ENCODE measurements around the gene PCDHGB3. TPM values are rescaled to one million over a fixed set of nuclear protein-coding genes. Genes with fewer than 3 reads are reported as not detected.
A peak's percentile ranks its signal among the peaks of the same experiment; 100 is the strongest.
"Not testable (repeated sequence)": the region's sequence is repeated elsewhere in the genome, so short reads cannot be mapped to it uniquely, and the experiment has no call there.

PCDHGB3 gene
- total and polyA plus RNA-seq, 9 of the 15 experiments (the other 6 are each of a cell fraction or from before 2014, with no cell fraction given) = 0.05 to 0.19 (median 0.11) TPM; not detected in 2

DNA sequence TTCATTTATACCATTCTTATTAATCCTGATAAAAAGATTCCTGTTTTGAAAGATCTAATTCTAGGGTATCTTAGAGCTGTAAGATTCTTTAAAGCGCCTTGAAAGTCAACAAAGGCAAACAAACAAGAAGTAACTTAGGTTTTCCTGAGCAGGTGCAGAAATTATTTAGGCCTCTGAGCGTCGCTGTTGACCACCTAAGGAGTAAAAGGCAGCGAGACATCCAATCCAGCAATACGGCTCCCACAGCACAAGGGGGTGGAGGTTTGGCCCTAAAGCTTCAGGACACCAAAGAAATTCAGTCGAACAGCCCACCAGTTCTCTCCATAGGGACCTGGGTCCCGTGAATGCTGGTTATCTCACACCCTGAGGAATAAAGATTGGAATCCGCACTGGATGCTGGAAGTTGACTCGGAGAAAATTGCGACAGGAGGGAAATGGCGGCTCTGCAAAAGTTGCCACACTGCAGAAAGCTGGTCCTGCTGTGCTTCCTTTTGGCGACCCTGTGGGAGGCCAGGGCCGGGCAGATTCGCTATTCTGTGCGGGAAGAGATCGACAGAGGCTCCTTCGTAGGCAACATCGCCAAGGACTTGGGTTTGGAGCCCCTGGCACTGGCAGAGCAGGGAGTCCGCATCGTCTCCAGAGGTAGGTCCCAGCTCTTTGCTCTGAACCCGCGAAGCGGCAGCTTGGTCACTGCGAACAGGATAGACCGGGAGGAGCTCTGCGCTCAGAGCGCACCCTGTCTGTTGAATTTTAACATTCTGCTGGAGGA, 31.3 kb upstream of the PCDHGB3 start, which contains the start of gene PCDHGA2 (continued):
- TF ChIP-seq YY1 (IDR thresholded peaks at IDR 0.05; ENCODE audit: borderline replicate concordance in 1 of 3, control insufficient read depth in 1 of 3, extremely low read depth in 1 of 3, insufficient read depth in 3 of 3, insufficient read length in 1 of 3, insufficient replicate concordance in 2 of 3, low read depth in 1 of 3, low read length in 2 of 3) (peak in 2 of 3 experiments; percentile 28 to 62), ZNF384 (IDR thresholded peaks at IDR 0.05; ENCODE audit: low read depth, low read length) (no peak), MTA2 (IDR thresholded peaks at IDR 0.05; ENCODE audit: low read depth) (no peak), HMGN3 (IDR thresholded peaks at IDR 0.05; ENCODE audit: borderline replicate concordance, extremely low read depth, insufficient read length, low read depth, low read length) (no peak), ZNF274 (IDR thresholded peaks at IDR 0.05; ENCODE audit: borderline replicate concordance, low read depth, low read length) (no peak), ZNF79 (CRISPR knock-in tag; IDR thresholded peaks at IDR 0.05; ENCODE audit: low read depth) (no peak), TRIM24 (IDR thresholded peaks at IDR 0.05) (no peak), LEF1 (IDR thresholded peaks at IDR 0.05) (no peak), SP1 (CRISPR knock-in tag; IDR thresholded peaks at IDR 0.05) (no peak), TARDBP (IDR thresholded peaks at IDR 0.05) (no peak)
- TF ChIP-seq, protein P1, sequence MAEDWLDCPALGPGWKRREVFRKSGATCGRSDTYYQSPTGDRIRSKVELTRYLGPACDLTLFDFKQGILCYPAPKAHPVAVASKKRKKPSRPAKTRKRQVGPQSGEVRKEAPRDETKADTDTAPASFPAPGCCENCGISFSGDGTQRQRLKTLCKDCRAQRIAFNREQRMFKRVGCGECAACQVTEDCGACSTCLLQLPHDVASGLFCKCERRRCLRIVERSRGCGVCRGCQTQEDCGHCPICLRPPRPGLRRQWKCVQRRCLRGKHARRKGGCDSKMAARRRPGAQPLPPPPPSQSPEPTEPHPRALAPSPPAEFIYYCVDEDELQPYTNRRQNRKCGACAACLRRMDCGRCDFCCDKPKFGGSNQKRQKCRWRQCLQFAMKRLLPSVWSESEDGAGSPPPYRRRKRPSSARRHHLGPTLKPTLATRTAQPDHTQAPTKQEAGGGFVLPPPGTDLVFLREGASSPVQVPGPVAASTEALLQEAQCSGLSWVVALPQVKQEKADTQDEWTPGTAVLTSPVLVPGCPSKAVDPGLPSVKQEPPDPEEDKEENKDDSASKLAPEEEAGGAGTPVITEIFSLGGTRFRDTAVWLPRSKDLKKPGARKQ (CRISPR knock-in tag; IDR thresholded peaks at IDR 0.05) = no peak
- TF ChIP-seq, protein P2, sequence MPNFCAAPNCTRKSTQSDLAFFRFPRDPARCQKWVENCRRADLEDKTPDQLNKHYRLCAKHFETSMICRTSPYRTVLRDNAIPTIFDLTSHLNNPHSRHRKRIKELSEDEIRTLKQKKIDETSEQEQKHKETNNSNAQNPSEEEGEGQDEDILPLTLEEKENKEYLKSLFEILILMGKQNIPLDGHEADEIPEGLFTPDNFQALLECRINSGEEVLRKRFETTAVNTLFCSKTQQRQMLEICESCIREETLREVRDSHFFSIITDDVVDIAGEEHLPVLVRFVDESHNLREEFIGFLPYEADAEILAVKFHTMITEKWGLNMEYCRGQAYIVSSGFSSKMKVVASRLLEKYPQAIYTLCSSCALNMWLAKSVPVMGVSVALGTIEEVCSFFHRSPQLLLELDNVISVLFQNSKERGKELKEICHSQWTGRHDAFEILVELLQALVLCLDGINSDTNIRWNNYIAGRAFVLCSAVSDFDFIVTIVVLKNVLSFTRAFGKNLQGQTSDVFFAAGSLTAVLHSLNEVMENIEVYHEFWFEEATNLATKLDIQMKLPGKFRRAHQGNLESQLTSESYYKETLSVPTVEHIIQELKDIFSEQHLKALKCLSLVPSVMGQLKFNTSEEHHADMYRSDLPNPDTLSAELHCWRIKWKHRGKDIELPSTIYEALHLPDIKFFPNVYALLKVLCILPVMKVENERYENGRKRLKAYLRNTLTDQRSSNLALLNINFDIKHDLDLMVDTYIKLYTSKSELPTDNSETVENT (CRISPR knock-in tag; IDR thresholded peaks at IDR 0.05) = no peak

DNA sequence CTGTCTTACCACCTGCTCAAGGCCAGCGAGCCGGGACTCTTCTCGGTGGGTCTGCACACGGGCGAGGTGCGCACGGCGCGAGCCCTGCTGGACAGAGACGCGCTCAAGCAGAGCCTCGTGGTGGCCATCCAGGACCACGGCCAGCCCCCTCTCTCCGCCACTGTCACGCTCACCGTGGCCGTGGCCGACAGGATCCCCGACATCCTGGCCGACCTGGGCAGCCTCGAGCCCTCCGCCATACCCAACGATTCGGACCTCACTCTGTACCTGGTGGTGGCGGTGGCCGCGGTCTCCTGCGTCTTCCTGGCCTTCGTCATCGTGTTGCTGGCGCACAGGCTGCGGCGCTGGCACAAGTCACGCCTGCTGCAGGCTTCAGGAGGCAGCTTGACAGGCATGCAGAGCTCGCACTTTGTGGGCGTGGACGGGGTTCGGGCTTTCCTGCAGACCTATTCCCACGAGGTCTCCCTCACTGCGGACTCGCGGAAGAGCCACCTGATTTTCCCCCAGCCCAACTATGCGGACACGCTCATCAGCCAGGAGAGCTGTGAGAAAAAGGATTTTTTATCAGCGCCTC, 29.2 kb upstream of the PCDHGB3 start:
- CTCF ChIA-PET (ENCODE audit: low intra/inter-chr PET ratio) = interaction anchor here (0.9 kb wide), 1 partner anchor 223 kb away, joined by 4 read pairs; no protein-coding TSS in a partner anchor
- BruUV-seq (replicated peaks); in situ Hi-C loops (cut with MboI); H3K9me3 ChIP-seq (replicated peaks; ENCODE audit: control insufficient read depth, insufficient read depth, low read depth, low read length); H3K9ac ChIP-seq (ENCODE audit: insufficient read depth in 1 of 2, low read depth in 2 of 2, low read length in 2 of 2); ATAC-seq; H3K79me2 ChIP-seq (ENCODE audit: control insufficient read depth, insufficient read depth, low read length); H2AFZ ChIP-seq (ENCODE audit: low read depth, low read length); H3K27ac ChIP-seq (ENCODE audit: extremely low read depth, low read depth, low read length); H3K4me1 ChIP-seq (replicated peaks in 1 of 2; ENCODE audit: control insufficient read depth in 2 of 2, insufficient read depth in 2 of 2, low read length in 2 of 2); H3K4me3 ChIP-seq; DNase-seq (ENCODE audit: extremely low read depth in 1 of 4, low spot score in 3 of 4); POLR2A ChIA-PET; FAIRE-seq; H3K4me2 ChIP-seq (ENCODE audit: insufficient read depth, low read length); H3K36me3 ChIP-seq (ENCODE audit: control insufficient read depth, insufficient read depth, low read length); H4K20me1 ChIP-seq (replicated peaks; ENCODE audit: control insufficient read depth, insufficient read depth, low read length); H3K9me1 ChIP-seq (ENCODE audit: control insufficient read depth, insufficient read depth, low read length): not testable (repeated sequence)
- H3K27me3 ChIP-seq (ENCODE audit: control insufficient read depth in 2 of 2, insufficient read depth in 2 of 2, low read length in 2 of 2) = peaks cover 10 to 26% of the 10 kb centered on the region in 2 experiments; a peak in 4 of 5 replicates
- intact Hi-C loops (cut with micrococcal nuclease) = loop anchor here (5.0 kb wide), 1 partner anchor 171 kb away; no protein-coding TSS in a partner anchor
- WGBS (ENCODE audit: insufficient coverage, low coverage, missing lambda C conversion rate) = 15% methylated on average over 29 of the region's 45 CpGs

Measured in K562 (cell line).